Measurements from ENCODE around the gene PRKAA1. TPM values are rescaled to one million over a fixed set of nuclear protein-coding genes. Genes with fewer than 3 reads are reported as not detected.
"Not testable (repeated sequence)": the region's sequence is repeated elsewhere in the genome, so short reads cannot be mapped to it uniquely, and the experiment has no call there.

Gene PRKAA1
- total RNA-seq, 1 experiment from 2014 or later: 28.8 TPM

GRCh38 chr5:40826489-40827187 lies 28.5 kb upstream of the PRKAA1 start:
- Histone ChIP-seq H4K5ac (ENCODE audit: insufficient read length, low read depth, low read length) (no peak overlapping the region), H4K20me1 (ENCODE audit: control insufficient read depth, insufficient read depth, insufficient read length) (no peaks in the 10 kb centered on the region), H3K27me3 (ENCODE audit: insufficient read depth, low read length) (no peaks in the 10 kb centered on the region), H4K8ac (replicated peaks; ENCODE audit: insufficient read length, low read depth, low read length) (no peak overlapping the region), H2BK20ac (ENCODE audit: low read depth, low read length, poor library complexity, severe bottlenecking) (no peak overlapping the region), H2BK120ac (ENCODE audit: low read depth, low read length, poor library complexity, severe bottlenecking) (no peak overlapping the region), H2AFZ (ENCODE audit: low read length) (no peak overlapping the region), H3K4ac (ENCODE audit: low read depth, low read length) (no peak overlapping the region), H3K23ac (ENCODE audit: insufficient read length, low read depth, low read length) (no peak overlapping the region), H3K79me1 (ENCODE audit: insufficient read depth, low read depth, low read length, poor library complexity, severe bottlenecking) (no peaks in the 10 kb centered on the region), H4K91ac (ENCODE audit: insufficient read length, low read depth, low read length) (no peak overlapping the region), H3K9me3 (ENCODE audit: control insufficient read depth, low read depth, low read length) (no peaks in the 10 kb centered on the region), H3K23me2 (ENCODE audit: insufficient read length, low read depth, low read length, poor library complexity, severe bottlenecking) (no peaks in the 10 kb centered on the region), H2BK12ac (ENCODE audit: insufficient read length, low read depth, low read length) (no peak overlapping the region), H3K9ac (ENCODE audit: extremely low read depth, insufficient read length, low read length) (no peak overlapping the region), H3K4me2 (ENCODE audit: insufficient read depth, insufficient read length, low read length) (no peak overlapping the region), H3K18ac (ENCODE audit: insufficient read length, low read depth, low read length) (no peak overlapping the region), H3K79me2 (ENCODE audit: insufficient read depth, low read length) (no peaks in the 10 kb centered on the region; the same call in 1 of the 2 replicates), H3T11ph (ENCODE audit: low read length) (no peak overlapping the region), H2BK5ac (ENCODE audit: insufficient read length, low read length) (no peak overlapping the region), H2BK15ac (ENCODE audit: low read depth, low read length) (no peak overlapping the region), H2AK5ac (ENCODE audit: insufficient read length, low read length) (no peak overlapping the region), H3K27ac (ENCODE audit: insufficient read length, low read depth, low read length) (no peak overlapping the region), H3K14ac (ENCODE audit: insufficient read depth, low read length) (no peak overlapping the region), H3K4me1 (ENCODE audit: insufficient read depth, low read length) (no peaks in the 10 kb centered on the region), H3K56ac (ENCODE audit: insufficient read length, low read depth, low read length) (no peak overlapping the region)
- Mint-ChIP-seq H3K36me3 (ENCODE audit: insufficient read depth in 1 of 3, low read depth in 3 of 3) (peaks cover 48 to 56% (median 54%) of the 10 kb centered on the region in 3 experiments), H3K9me3 (no peaks in the 10 kb centered on the region), H3K4me1 (peaks cover 14 to 29% of the 10 kb centered on the region in 2 experiments), H3K27ac (peak overlapping the region in 2 of 3 experiments; percentile 90 to 92; a peak in 4 of 7 replicates), H3K27me3 (ENCODE audit: low read depth) (no peaks in the 10 kb centered on the region), H3K4me3 (0 out of 5 replicates have a peak overlapping the region, but pooled peaks of 1 of the 2 experiments have one; percentile 20)
- TF ChIP-seq CTCF (conservative IDR thresholded peaks at IDR 0.05): no peak
- no CpG with 5 or more reads among the region's 5 CpGs for WGBS (ENCODE audit: extremely low coverage, insufficient read length, low lambda C conversion rate)
- no peak for DNase-seq

- not testable (repeated sequence) for H3K9ac ChIP-seq (ENCODE audit: extremely low read depth, insufficient read length, low read length); H3K18ac ChIP-seq (ENCODE audit: insufficient read length, low read depth, low read length); H4K91ac ChIP-seq (ENCODE audit: insufficient read length, low read depth, low read length); DNase-seq; H3K9me3 Mint-ChIP-seq; H2BK120ac ChIP-seq (ENCODE audit: low read depth, low read length, poor library complexity, severe bottlenecking); H3T11ph ChIP-seq (ENCODE audit: low read length); H2BK12ac ChIP-seq (ENCODE audit: insufficient read length, low read depth, low read length); H3K23ac ChIP-seq (ENCODE audit: insufficient read length, low read depth, low read length); H3K23me2 ChIP-seq (ENCODE audit: insufficient read length, low read depth, low read length, poor library complexity, severe bottlenecking); H3K9me3 ChIP-seq (ENCODE audit: control insufficient read depth, low read depth, low read length); H3K4me3 Mint-ChIP-seq; H3K79me1 ChIP-seq (ENCODE audit: insufficient read depth, low read depth, low read length, poor library complexity, severe bottlenecking); H4K8ac ChIP-seq (replicated peaks; ENCODE audit: insufficient read length, low read depth, low read length); H3K56ac ChIP-seq (ENCODE audit: insufficient read length, low read depth, low read length); H3K79me2 ChIP-seq (ENCODE audit: insufficient read depth, low read length); H2BK15ac ChIP-seq (ENCODE audit: low read depth, low read length); H3K4me2 ChIP-seq (ENCODE audit: insufficient read depth, insufficient read length, low read length); H2BK5ac ChIP-seq (ENCODE audit: insufficient read length, low read length); H4K20me1 ChIP-seq (ENCODE audit: control insufficient read depth, insufficient read depth, insufficient read length); H2AFZ ChIP-seq (ENCODE audit: low read length); H3K4ac ChIP-seq (ENCODE audit: low read depth, low read length); H3K27me3 Mint-ChIP-seq (ENCODE audit: low read depth); H3K14ac ChIP-seq (ENCODE audit: insufficient read depth, low read length); H4K5ac ChIP-seq (ENCODE audit: insufficient read length, low read depth, low read length); H2BK20ac ChIP-seq (ENCODE audit: low read depth, low read length, poor library complexity, severe bottlenecking); H3K27me3 ChIP-seq (ENCODE audit: insufficient read depth, low read length); H2AK5ac ChIP-seq (ENCODE audit: insufficient read length, low read length); H3K4me1 ChIP-seq (ENCODE audit: insufficient read depth, low read length)
- peaks cover 10 to 20% of the 10 kb centered on the region in 2 experiments for H3K4me1 Mint-ChIP-seq
- no CpG with 5 or more reads among the region's 11 CpGs for WGBS (ENCODE audit: extremely low coverage, insufficient read length, low lambda C conversion rate)
- H3K27ac ChIP-seq (ENCODE audit: insufficient read length, low read depth, low read length): peak overlapping the region; percentile 60
- H3K36me3 Mint-ChIP-seq (ENCODE audit: insufficient read depth in 1 of 3, low read depth in 3 of 3): peaks cover 38 to 45% (median 43%) of the 10 kb centered on the region in 3 experiments
- peak overlapping the region; percentile 1 to 90 (median 39); a peak in 6 of 7 replicates for H3K27ac Mint-ChIP-seq
These were observed 27.4 kb upstream of the PRKAA1 start for GRCh38 chr5:40825461-40826043.
